HL-60 (cell line): ENCODE measurements around the gene SENP6.

Source experiments
- GABPA ChIP-seq: IDR thresholded peaks from 2 replicates; pipeline ENCODE4 v1.6.1; 2012; ENCODE audit warnings: low read depth
- TF ChIP-seq, protein P1 (sequence below): IDR thresholded peaks from one replicate; pipeline ENCODE4 v1.5.1; 2011; ENCODE audit warnings: low read length, control low read depth, inconsistent platforms; ENCODE audit not compliant: insufficient read depth
- TF ChIP-seq, protein P2 (sequence below): IDR thresholded peaks from 2 replicates; pipeline ENCODE4 v1.6.1; 2012; ENCODE audit warnings: low read depth; ENCODE audit not compliant: insufficient replicate concordance

DNA sequence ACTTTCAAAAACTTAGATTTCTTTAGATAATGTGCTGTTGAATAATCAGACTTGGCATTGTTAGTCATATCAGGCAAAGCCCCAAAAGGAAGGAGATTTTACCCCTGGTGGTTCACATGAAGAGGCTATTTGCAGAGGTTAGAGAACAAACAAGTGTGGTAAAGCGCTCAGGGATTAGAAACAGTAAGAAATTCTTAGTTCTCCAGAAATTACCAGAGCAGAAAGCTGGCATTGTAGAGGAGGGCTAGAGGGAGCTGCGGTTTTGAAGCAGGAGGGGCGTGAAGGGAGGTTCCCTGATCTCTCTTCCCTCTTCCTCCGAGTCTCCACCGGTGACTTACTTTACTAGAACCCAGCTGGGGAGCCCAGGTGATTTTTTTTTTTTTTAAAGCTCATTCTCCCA is 157.5 kb downstream of the SENP6 start:
- TF ChIP-seq, protein P1, sequence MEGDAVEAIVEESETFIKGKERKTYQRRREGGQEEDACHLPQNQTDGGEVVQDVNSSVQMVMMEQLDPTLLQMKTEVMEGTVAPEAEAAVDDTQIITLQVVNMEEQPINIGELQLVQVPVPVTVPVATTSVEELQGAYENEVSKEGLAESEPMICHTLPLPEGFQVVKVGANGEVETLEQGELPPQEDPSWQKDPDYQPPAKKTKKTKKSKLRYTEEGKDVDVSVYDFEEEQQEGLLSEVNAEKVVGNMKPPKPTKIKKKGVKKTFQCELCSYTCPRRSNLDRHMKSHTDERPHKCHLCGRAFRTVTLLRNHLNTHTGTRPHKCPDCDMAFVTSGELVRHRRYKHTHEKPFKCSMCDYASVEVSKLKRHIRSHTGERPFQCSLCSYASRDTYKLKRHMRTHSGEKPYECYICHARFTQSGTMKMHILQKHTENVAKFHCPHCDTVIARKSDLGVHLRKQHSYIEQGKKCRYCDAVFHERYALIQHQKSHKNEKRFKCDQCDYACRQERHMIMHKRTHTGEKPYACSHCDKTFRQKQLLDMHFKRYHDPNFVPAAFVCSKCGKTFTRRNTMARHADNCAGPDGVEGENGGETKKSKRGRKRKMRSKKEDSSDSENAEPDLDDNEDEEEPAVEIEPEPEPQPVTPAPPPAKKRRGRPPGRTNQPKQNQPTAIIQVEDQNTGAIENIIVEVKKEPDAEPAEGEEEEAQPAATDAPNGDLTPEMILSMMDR = no peak
- TF ChIP-seq GABPA = no peak
- TF ChIP-seq, protein P2, sequence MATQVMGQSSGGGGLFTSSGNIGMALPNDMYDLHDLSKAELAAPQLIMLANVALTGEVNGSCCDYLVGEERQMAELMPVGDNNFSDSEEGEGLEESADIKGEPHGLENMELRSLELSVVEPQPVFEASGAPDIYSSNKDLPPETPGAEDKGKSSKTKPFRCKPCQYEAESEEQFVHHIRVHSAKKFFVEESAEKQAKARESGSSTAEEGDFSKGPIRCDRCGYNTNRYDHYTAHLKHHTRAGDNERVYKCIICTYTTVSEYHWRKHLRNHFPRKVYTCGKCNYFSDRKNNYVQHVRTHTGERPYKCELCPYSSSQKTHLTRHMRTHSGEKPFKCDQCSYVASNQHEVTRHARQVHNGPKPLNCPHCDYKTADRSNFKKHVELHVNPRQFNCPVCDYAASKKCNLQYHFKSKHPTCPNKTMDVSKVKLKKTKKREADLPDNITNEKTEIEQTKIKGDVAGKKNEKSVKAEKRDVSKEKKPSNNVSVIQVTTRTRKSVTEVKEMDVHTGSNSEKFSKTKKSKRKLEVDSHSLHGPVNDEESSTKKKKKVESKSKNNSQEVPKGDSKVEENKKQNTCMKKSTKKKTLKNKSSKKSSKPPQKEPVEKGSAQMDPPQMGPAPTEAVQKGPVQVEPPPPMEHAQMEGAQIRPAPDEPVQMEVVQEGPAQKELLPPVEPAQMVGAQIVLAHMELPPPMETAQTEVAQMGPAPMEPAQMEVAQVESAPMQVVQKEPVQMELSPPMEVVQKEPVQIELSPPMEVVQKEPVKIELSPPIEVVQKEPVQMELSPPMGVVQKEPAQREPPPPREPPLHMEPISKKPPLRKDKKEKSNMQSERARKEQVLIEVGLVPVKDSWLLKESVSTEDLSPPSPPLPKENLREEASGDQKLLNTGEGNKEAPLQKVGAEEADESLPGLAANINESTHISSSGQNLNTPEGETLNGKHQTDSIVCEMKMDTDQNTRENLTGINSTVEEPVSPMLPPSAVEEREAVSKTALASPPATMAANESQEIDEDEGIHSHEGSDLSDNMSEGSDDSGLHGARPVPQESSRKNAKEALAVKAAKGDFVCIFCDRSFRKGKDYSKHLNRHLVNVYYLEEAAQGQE = no peak
